Stimulated activated CD4-positive, alpha-beta T cell treated with anti-CD3 and anti-CD28 coated beads, Interleukin-1b, Interleukin-23, amount 100 ng/mL, for 4 hours (primary cell): ENCODE results near the gene CPA2.
"Not testable (repeated sequence)": the region's sequence is repeated elsewhere in the genome, so short reads cannot be mapped to it uniquely, and the experiment has no call there.

ENCODE experiments used
- DNase-seq, 2 donors: peaks; one replicate each; pipeline ENCODE4 v3.0.0-alpha.2; 2020; ENCODE audit warnings: low read depth in 2 of 2

Gene CPA2

GRCh38 chr7:130266258-130266960, at the start of gene CPA2:
Gene CPA2, plus strand, starts transcription at chr7:130266863. Its CDS starts 19 bp downstream, at chr7:130266882.
- DNase-seq: no peak

DNA sequence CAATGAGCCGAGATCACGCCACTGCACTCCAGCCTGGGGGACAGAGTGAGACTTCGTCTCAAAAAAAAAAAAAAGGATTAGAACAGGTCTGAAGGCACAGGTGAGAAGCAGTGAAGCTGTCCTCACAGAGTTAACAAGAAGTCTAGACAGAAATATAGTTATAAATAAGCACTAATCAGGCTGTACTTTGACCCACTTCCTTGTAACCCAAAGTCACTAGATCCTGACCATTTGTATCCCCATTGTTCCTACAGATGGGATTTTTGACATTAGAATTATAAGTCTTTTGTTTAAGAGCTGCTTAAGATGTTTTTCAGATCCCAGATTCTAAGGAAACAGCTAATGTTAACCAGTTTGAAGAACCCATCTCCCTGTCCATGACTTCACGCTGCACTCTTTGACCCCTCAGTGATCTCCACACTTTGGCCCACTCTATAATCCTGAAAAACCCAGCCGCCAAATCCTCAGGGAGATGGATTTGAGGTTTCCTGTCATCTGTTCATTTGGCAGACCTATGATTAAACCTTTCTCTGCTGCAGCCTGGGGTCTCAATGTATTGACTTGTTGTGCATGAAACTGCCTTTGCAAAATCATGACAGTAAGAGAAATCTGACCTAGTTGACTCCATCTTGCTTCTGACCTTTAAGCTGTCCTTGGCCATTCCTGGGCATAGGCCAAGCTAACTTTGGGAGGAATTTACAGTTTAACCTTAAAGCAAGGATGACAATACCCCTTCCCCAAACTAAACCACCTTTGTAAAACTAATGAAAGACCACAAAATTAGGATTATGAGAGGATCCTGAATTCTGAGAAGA, 47.6 kb upstream of the CPA2 start:
- DNase-seq: no peak

GRCh38 chr7:130219871-130220270, 46.8 kb upstream of the CPA2 start:
- DNase-seq: no peak

DNA sequence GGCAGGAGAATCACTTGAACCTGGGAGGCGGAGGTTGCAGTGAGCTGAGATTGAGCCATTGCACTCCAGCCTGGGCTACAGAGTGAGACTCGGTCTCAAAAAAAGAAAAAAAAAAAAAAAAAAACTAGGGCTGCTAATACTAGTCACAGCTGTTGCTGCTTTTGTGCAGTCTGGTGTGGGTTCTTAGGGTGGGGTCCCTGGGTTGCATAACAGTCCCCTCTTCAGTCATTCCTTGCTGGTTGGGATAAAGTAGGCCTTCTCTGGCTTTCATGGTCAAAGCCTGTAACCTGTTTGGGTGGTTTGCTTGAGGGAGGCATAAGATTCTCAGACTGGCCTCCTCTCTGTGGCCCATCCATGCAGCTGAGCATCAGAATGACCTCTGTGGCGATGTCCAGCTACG, 44.9 kb upstream of the CPA2 start:
- DNase-seq: no peak

- no peak for DNase-seq
Measured at GRCh38 chr7:130223646-130224045, 43.0 kb upstream of the CPA2 start.

DNA sequence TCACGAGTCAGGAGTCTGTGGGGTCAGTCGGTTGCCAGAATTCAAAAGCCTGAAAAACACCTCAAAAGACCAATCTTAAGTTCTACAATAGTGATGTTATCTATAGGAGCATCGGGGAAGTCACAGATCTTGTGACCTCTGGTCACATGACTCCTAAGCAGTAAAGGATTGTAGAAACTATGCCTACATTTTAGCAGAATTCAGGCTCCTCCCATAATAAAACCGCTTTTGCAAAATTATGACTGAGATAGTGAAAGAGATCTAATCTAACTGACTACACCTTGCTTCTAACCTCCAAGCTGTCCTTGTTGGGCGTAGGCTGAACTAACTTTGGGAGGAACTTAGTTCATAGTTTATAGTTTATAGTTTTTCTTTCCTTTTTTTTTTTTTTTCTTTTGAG, 42.5 kb upstream of the CPA2 start:
- no peak for DNase-seq

DNA sequence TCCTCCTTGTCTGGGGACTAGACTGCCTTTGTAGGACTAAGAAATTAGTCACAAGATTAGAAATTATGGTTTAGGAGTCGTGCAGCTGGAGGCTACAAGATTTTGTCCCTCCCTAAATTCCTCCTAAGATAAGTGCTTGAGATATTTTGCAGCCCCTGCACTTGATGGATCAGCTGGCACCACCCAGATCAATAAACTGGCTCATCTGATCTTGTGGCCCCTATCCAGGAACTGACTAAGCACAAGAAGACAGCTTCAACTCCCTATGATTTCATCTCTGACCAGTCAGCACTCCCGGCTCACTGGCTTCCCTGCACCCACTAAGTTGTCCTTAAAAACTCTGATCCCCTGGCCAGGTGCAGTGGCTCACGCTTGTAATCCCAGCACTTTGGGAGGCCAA, 41.7 kb upstream of the CPA2 start:
- DNase-seq: not testable (repeated sequence)

DNA sequence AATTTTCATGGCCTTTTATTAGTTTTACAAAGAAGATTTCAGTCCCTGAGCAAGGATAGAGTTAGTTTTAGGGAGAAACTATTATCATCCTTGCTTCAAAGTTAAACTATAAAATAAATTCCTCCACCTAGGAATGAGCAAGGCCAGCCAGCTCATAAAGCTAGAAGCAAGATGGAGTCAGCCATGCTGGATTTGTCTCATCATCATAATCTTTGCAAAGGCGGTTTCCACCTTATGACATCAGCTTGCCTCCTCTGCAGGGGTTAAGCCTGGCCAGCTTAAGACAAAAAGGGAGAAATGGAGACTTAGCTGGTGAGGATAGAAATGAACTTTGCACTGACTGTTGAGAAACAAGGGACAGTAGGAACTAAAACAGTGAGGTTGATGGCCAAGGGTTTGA, 40.3 kb upstream of the CPA2 start:
- no peak for DNase-seq

- DNase-seq: no peak
Measured at GRCh38 chr7:130227883-130228575, 38.6 kb upstream of the CPA2 start.

DNA sequence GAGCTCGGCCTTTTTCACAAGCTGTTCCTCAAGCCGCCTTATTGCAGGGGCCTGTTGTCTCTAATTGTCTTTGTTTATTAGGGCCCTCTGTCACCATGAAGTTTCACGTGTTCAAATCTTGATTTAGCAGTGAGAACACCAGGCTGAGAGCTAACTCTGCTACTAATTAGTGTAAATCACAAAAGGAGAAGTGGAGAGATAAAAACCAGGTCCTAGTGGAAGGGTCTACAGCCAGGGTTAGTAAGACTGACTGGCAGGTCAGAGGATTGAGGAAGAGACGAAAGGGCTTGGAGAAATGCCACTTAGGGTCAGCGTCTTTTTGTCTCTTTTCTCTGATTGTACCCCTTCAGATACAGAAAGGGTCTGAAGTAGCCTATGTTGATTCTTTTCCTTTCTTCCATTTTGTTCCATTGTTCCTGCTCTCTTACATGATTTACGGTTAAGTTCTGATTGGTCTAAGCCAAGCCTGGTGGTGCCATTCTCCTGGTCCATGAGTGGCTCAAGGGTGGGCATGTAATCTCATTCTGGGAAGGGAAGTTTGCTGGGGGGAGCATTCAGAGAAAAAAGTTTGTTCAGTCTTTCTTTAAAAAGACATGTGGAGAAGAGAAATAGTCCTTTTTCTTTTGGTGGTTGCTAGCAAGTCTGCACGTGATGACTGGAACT, 37.7 kb upstream of the CPA2 start:
- no peak for DNase-seq

GRCh38 chr7:130229981-130230380, 36.7 kb upstream of the CPA2 start:
- DNase-seq: not testable (repeated sequence)

DNA sequence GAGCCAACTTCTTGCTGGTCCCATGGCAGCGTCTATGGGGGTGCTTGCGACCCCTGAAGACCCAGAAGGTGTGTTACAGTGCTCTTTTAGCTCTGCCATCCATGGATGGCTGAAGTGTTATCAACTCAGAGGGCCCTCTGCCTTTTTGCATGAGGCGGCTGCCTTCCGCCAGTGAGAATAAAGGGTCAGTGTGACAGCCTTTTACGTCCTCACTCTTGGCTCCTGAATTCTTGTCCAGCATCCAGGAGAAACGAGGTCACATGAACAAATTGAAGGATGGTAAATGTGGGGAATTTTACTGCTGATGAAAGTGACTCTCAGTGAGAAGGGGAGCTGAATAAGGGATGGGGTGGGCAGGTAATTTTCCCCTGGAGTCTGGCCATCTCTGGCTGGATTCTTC, 34.9 kb upstream of the CPA2 start:
- no peak for DNase-seq

DNA sequence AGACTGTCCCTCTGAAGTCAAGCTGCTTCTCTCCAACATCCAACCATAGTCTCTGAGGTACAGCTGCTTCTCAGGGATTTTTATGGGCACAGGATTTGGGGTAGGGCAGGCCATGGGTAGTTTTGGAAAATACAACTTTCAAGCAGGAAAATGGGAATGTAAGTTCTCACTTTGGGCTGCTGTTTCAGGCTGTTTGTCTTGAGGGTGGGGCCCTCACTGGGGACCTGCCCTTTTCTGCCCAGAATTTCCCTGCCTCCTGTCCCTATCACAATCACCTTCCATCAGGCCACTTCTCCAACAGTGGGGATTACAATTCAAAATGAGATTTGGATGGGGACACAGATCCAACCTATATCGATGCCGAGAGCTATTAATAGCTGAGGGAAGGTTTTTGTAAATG, 34.5 kb upstream of the CPA2 start:
- DNase-seq: no peak

DNA sequence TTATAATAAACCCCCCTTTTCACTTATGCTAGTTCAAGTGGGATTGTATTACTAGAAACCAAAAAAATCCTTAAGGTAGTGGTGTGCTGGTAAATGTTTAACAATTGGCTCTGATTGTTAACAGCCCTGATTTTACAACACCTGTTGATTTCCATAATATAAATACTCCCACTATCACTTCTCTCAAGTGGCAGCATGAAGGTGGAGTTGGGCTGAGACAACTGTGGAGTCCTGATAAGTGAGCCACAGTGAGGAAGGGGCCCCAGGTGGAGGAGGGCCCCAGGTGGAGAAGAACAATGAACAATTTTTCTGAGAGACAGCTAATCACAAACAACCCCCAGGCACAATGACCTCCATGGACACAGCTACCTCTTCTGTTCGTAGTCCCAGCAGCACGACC, 32.6 kb upstream of the CPA2 start:
- DNase-seq: no peak

DNA sequence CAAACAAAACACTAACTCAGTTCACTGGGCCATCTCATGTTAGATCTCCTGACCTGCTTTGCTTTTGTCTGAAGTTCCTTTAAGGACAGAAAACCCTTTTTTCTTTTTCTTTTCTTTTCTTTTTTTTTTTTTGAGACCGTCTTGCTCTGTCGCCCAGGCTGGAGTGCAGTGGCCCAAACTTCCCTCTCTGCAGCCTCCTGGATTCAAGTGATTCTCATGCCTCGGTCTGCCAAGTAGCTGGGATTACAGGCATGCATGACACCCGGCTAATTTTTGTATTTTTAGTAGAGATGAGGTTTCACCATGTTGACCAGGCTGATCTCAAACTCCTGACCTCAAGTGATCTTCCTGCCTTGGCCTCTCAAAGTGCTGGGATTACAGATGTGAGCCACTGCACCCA, 30.3 kb upstream of the CPA2 start:
- not testable (repeated sequence) for DNase-seq

DNA sequence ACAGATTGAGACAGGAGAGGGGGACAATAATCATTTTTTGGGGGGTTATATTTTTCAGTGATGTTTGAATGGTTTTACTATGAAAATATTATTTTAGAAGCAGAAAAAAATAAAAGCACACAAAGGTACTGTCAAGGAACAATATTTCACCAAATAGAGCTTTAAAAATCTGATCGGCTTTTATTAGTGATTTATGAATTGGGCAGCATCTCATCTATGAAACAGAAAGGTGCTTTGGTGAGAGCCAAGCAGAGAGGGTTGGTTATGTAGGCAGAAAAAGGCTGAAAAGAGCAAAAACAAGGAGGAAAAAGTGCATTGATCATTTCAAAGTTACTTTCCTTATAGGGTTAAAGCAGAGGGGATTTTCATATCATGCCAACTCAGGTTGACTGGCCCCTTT, 26.4 kb upstream of the CPA2 start:
- DNase-seq: no peak

- DNase-seq: peak; percentile 30 to 59
Measured at GRCh38 chr7:130242198-130243014, 24.3 kb upstream of the CPA2 start.

GRCh38 chr7:130243486-130243885, 23.2 kb upstream of the CPA2 start:
- not testable (repeated sequence) for DNase-seq

GRCh38 chr7:130246491-130246890, 20.2 kb upstream of the CPA2 start:
- not testable (repeated sequence) for DNase-seq

GRCh38 chr7:130248842-130249241, 17.8 kb upstream of the CPA2 start:
- DNase-seq: not testable (repeated sequence)

- DNase-seq: not testable (repeated sequence)
Measured at GRCh38 chr7:130249626-130250025, 17.0 kb upstream of the CPA2 start.
